GM18517 (cell line): ENCODE results near the gene UPK3B.
"Not testable (repeated sequence)": the region's sequence is repeated elsewhere in the genome, so short reads cannot be mapped to it uniquely, and the experiment has no call there.

Experiments
- ATAC-seq: cut with Tn5 transposase; IDR thresholded peaks from one replicate; pipeline ENCODE4 v1.9.1; 2021; ENCODE audit warnings: mild to moderate bottlenecking, moderate library complexity; ENCODE audit not compliant: unreplicated experiment

UPK3B gene

GRCh38 chr7:76487969-76488368, 22.4 kb upstream of the UPK3B start:
- ATAC-seq: not testable (repeated sequence)

GRCh38 chr7:76492139-76492538, 18.2 kb upstream of the UPK3B start:
- not testable (repeated sequence) for ATAC-seq

GRCh38 chr7:76495717-76496116, 14.6 kb upstream of the UPK3B start:
- ATAC-seq: not testable (repeated sequence)

- not testable (repeated sequence) for ATAC-seq
These were observed 12.3 kb upstream of the UPK3B start for GRCh38 chr7:76497918-76498582.

- ATAC-seq: not testable (repeated sequence)
These were observed 11.7 kb upstream of the UPK3B start for GRCh38 chr7:76498583-76499200.

- not testable (repeated sequence) for ATAC-seq
These were observed 11.0 kb upstream of the UPK3B start for GRCh38 chr7:76499201-76499923.

- ATAC-seq: not testable (repeated sequence)
These were observed 10.5 kb upstream of the UPK3B start for GRCh38 chr7:76499924-76500241.

GRCh38 chr7:76502224-76502623, 8.1 kb upstream of the UPK3B start:
- ATAC-seq: not testable (repeated sequence)

- not testable (repeated sequence) for ATAC-seq
These were observed 7.5 kb upstream of the UPK3B start for GRCh38 chr7:76502836-76503235.

GRCh38 chr7:76503244-76503643, 7.1 kb upstream of the UPK3B start:
- ATAC-seq: not testable (repeated sequence)

- not testable (repeated sequence) for ATAC-seq
These were observed 5.8 kb upstream of the UPK3B start for GRCh38 chr7:76504351-76505167.

GRCh38 chr7:76505168-76506080, 4.9 kb upstream of the UPK3B start:
- no peak for ATAC-seq

GRCh38 chr7:76506081-76506440, 4.3 kb upstream of the UPK3B start:
- ATAC-seq: no peak

- not testable (repeated sequence) for ATAC-seq
These were observed 3.7 kb upstream of the UPK3B start for GRCh38 chr7:76506643-76507042.

GRCh38 chr7:76507723-76508406, 2.5 kb upstream of the UPK3B start:
- no peak for ATAC-seq

GRCh38 chr7:76511200-76511910, 1.0 kb downstream of the UPK3B start:
- ATAC-seq: not testable (repeated sequence)

- not testable (repeated sequence) for ATAC-seq
These were observed 1.8 kb downstream of the UPK3B start for GRCh38 chr7:76511911-76512885.
